NOMO-1 treated with dmso at 0.1 percent for 144 hours (cell line): Measurements from ENCODE around the gene USH1G.

Experiments used
- DNase-seq: peaks from one replicate; lab custom pipeline; 2025; ENCODE audit not compliant: unreplicated experiment; lab: John Stamatoyannopoulos, UW

The USH1G gene

GRCh38 chr17:74954665-74955421 is 31.8 kb upstream of the USH1G start:
- no peak for DNase-seq

- no peak for DNase-seq
These were observed 31.1 kb upstream of the USH1G start for GRCh38 chr17:74954115-74954514.

- DNase-seq: no peak
These were observed 30.2 kb upstream of the USH1G start for GRCh38 chr17:74953134-74953687.

- DNase-seq: no peak
These were observed 29.5 kb upstream of the USH1G start for GRCh38 chr17:74952431-74953133.

GRCh38 chr17:74951680-74952421 is 28.8 kb upstream of the USH1G start:
- no peak for DNase-seq

GRCh38 chr17:74951065-74951464 is 28.0 kb upstream of the USH1G start:
- DNase-seq: no peak

GRCh38 chr17:74950207-74950606 is 27.2 kb upstream of the USH1G start:
- DNase-seq: no peak

- no peak for DNase-seq
These were observed 26.5 kb upstream of the USH1G start for GRCh38 chr17:74949455-74950115.

- no peak for DNase-seq
These were observed 24.1 kb upstream of the USH1G start for GRCh38 chr17:74947041-74947754.

- no peak for DNase-seq
These were observed 23.6 kb upstream of the USH1G start for GRCh38 chr17:74946641-74947040.

GRCh38 chr17:74945543-74945942 is 22.5 kb upstream of the USH1G start:
- no peak for DNase-seq

GRCh38 chr17:74943808-74944522 is 20.9 kb upstream of the USH1G start:
- no peak for DNase-seq

- no peak for DNase-seq
These were observed 18.2 kb upstream of the USH1G start for GRCh38 chr17:74941128-74941725.

GRCh38 chr17:74939534-74939933 is 16.5 kb upstream of the USH1G start:
- no peak for DNase-seq

GRCh38 chr17:74938194-74938950 is 15.3 kb upstream of the USH1G start:
- DNase-seq: no peak

- no peak for DNase-seq
These were observed 14.3 kb upstream of the USH1G start for GRCh38 chr17:74937064-74938051.

- no peak for DNase-seq
These were observed 13.4 kb upstream of the USH1G start for GRCh38 chr17:74936470-74936799.
